WI38 (cell line): ENCODE results near the gene PSMC5.
A peak's percentile ranks its signal among the peaks of the same experiment; 100 is the strongest.

Source experiments
- H3K4me3 ChIP-seq: 2 replicates; pipeline ENCODE4 v1.5.1; 2011; ENCODE audit warnings: low read depth, mild to moderate bottlenecking, control low read depth, low read length
- CTCF ChIP-seq: IDR thresholded peaks from 2 replicates; pipeline ENCODE4 v1.5.1; 2012; ENCODE audit warnings: low read depth, mild to moderate bottlenecking, control low read depth, low read length

Gene PSMC5

GRCh38 chr17:63834431-63835166 lies 7.4 kb downstream of the PSMC5 start:
- no peak overlapping the region for H3K4me3 ChIP-seq
- peak; percentile 55 for TF ChIP-seq CTCF

GRCh38 chr17:63835167-63835720 lies 8.0 kb downstream of the PSMC5 start:
- TF ChIP-seq CTCF: no peak

GRCh38 chr17:63836811-63837210 lies 9.6 kb downstream of the PSMC5 start:
- no peak for TF ChIP-seq CTCF
- no peak overlapping the region for H3K4me3 ChIP-seq

More at GRCh38 chr17:63835167-63835720, 8.0 kb downstream of the PSMC5 start:
- no peak overlapping the region for H3K4me3 ChIP-seq

GRCh38 chr17:63837480-63837879 lies 10.2 kb downstream of the PSMC5 start:
- no peak for TF ChIP-seq CTCF
- H3K4me3 ChIP-seq: no peak overlapping the region

GRCh38 chr17:63837962-63838600 lies 10.8 kb downstream of the PSMC5 start:
- no peak overlapping the region for H3K4me3 ChIP-seq
- TF ChIP-seq CTCF: no peak

- no peak overlapping the region for H3K4me3 ChIP-seq
Measured at GRCh38 chr17:63838631-63839171, 11.5 kb downstream of the PSMC5 start.

More at GRCh38 chr17:63838631-63839171, 11.5 kb downstream of the PSMC5 start:
- TF ChIP-seq CTCF: no peak
